K562 (cell line): Measurements from ENCODE around the gene CECR2. TPM values are rescaled to one million over a fixed set of nuclear protein-coding genes. Genes with fewer than 3 reads are reported as not detected.

Experiments used
- ATAC-seq: fragments of 200-7000 bp; cut with Tn5 transposase; 3 replicates; pipeline ENCODE4 v1.9.1; 2020; ENCODE audit warnings: moderate library complexity
- BruUV-seq: library from RNA; stranded (reverse); fragments of 400-500 nt; replicated peaks from 2 replicates; lab custom pipeline; 2021; lab: Mats Ljungman, UMichigan
- CTCF ChIA-PET: fragments of 300-600 bp; formaldehyde crosslinking; extraction: SDS; loops from one replicate; lab custom pipeline; 2021; ENCODE audit warnings: low intra/inter-chr PET ratio; lab: Yijun Ruan, JAX
- POLR2A ChIA-PET: fragments of 300-600, 350-650 bp; sonication (Branson Sonifier 250); formaldehyde crosslinking; extraction: SDS; loops from one replicate; lab custom pipeline; 2021; ENCODE audit warnings: antibody characterized with exemption, inconsistent platforms; lab: Yijun Ruan, JAX
- DNase-seq, 4 experiments: peaks; one replicate each; pipeline versions ENCODE4 v3.0.0 to v3.0.0-alpha.2; 2011 to 2018; ENCODE audit warnings: low spot score in 3 of 4, mixed read lengths in 3 of 4; ENCODE audit errors: extremely low read depth in 1 of 4
- FAIRE-seq: peaks from 2 replicates; lab custom pipeline; 2011; peaks lifted over from hg19 to GRCh38; lab: Jason Lieb, UNC
- H2AFZ ChIP-seq: 2 replicates; pipeline ENCODE4 v1.6.0; 2011; ENCODE audit warnings: low read depth, low read length, control low read depth, inconsistent platforms
- H3K27ac ChIP-seq: fragments of 200-600 bp; 3 replicates; pipeline ENCODE4 v1.8.0; 2011; ENCODE audit warnings: low read depth, mild to moderate bottlenecking, control low read depth, inconsistent platforms, low read length, moderate library complexity, mixed read lengths; ENCODE audit errors: extremely low read depth
- H3K27me3 ChIP-seq, 2 experiments: fragments of 300-600 bp in 1 of 2; 2 replicates in 1 of 2; 3 replicates in 1 of 2; pipeline versions ENCODE4 v1.6.0 to v1.8.0; 2011; ENCODE audit warnings: inconsistent platforms in 2 of 2, low read length in 2 of 2, mild to moderate bottlenecking in 1 of 2, mixed read lengths in 1 of 2, moderate library complexity in 1 of 2; ENCODE audit not compliant: control insufficient read depth in 2 of 2, insufficient read depth in 2 of 2
- H3K36me3 ChIP-seq: fragments of 300-600 bp; 3 replicates; pipeline ENCODE4 v1.8.0; 2011; ENCODE audit warnings: mild to moderate bottlenecking, low read length, inconsistent platforms; ENCODE audit not compliant: control insufficient read depth, insufficient read depth
- H3K4me1 ChIP-seq, 2 experiments: fragments of 200-600 bp in 1 of 2; replicated peaks in 1 of 2; 2 replicates in 1 of 2; 3 replicates in 1 of 2; pipeline versions ENCODE4 v1.5.1 to v1.8.0; 2011; ENCODE audit warnings: inconsistent platforms in 2 of 2, low read length in 2 of 2, mild to moderate bottlenecking in 1 of 2, mixed read lengths in 1 of 2, moderate library complexity in 1 of 2; ENCODE audit not compliant: control insufficient read depth in 2 of 2, insufficient read depth in 2 of 2
- H3K4me2 ChIP-seq: 2 replicates; pipeline ENCODE4 v1.6.1; 2011; ENCODE audit warnings: low read length, control low read depth, inconsistent platforms, mixed read lengths; ENCODE audit not compliant: insufficient read depth
- H3K4me3 ChIP-seq: fragments of 200-600 bp; sonication (generic), shearing (Covaris generic); 2 replicates; pipeline ENCODE4 v1.5.1; 2016; ENCODE audit warnings: control low read depth, inconsistent platforms
- H3K79me2 ChIP-seq: fragments of 200-600 bp; 3 replicates; pipeline ENCODE4 v1.8.0; 2011; ENCODE audit warnings: low read length, inconsistent platforms; ENCODE audit not compliant: control insufficient read depth, insufficient read depth
- H3K9ac ChIP-seq, 2 experiments: 2 replicates each; pipeline versions ENCODE4 v1.6.0 to v1.6.1; 2011; ENCODE audit warnings: low read depth in 2 of 2, low read length in 2 of 2, control low read depth in 1 of 2, inconsistent platforms in 1 of 2, mild to moderate bottlenecking in 1 of 2, mixed read lengths in 1 of 2; ENCODE audit not compliant: insufficient read depth in 1 of 2
- H3K9me1 ChIP-seq: one replicate; pipeline ENCODE4 v1.6.0; 2011; ENCODE audit warnings: inconsistent platforms, mild to moderate bottlenecking, low read length, moderate library complexity; ENCODE audit not compliant: control insufficient read depth, insufficient read depth
- H3K9me3 ChIP-seq: replicated peaks from 2 replicates; pipeline ENCODE4 v1.5.1; 2011; ENCODE audit warnings: low read depth, low read length, inconsistent platforms; ENCODE audit not compliant: control insufficient read depth, insufficient read depth
- H4K20me1 ChIP-seq: replicated peaks from 2 replicates; pipeline ENCODE4 v1.6.1; 2011; ENCODE audit warnings: low read length, inconsistent platforms, mixed read lengths; ENCODE audit not compliant: control insufficient read depth, insufficient read depth
- ATF7 ChIP-seq: fragments of 450-650 bp; IDR thresholded peaks from 2 replicates; pipeline ENCODE4 v1.7.1; 2014; ENCODE audit warnings: mild to moderate bottlenecking, moderate library complexity
- BHLHE40 ChIP-seq: IDR thresholded peaks from 2 replicates; pipeline ENCODE4 v1.6.1; 2011; ENCODE audit warnings: low read length, improper control_type of control experiment
- JUN ChIP-seq, 2 experiments: sonication (generic) in 1 of 2; formaldehyde crosslinking in 1 of 2; IDR thresholded peaks; 2 replicates each; pipeline versions ENCODE4 v1.6.1 to v1.8.0; 2012 to 2022; ENCODE audit warnings: borderline replicate concordance in 2 of 2, mild to moderate bottlenecking in 2 of 2, improper control_type of control experiment in 1 of 2, low read depth in 1 of 2, low read length in 1 of 2, missing genetic modification reagents in 1 of 2
- NEUROD1 ChIP-seq: fragments of 150-350 bp; IDR thresholded peaks from 2 replicates; pipeline ENCODE4 v1.6.1; 2014; ENCODE audit warnings: borderline replicate concordance, low read length, low read depth; ENCODE audit not compliant: partially characterized antibody
- NRF1 ChIP-seq, 2 experiments: fragments of 450-650 bp; IDR thresholded peaks in 1 of 2; conservative IDR thresholded peaks in 1 of 2; 2 replicates each; pipeline ENCODE4 v1.6.1; 2014; ENCODE audit warnings: mild to moderate bottlenecking in 2 of 2
- SLC30A9 ChIP-seq: fragments of 250-450 bp; sonication (Bioruptor Pico); IDR thresholded peaks from 2 replicates; pipeline ENCODE4 v1.8.0; 2022; ENCODE audit warnings: mild to moderate bottlenecking, moderate library complexity
- SMARCC2 ChIP-seq: fragments of 450-650 bp; IDR thresholded peaks from 2 replicates; pipeline ENCODE4 v1.6.1; 2017; ENCODE audit warnings: antibody characterized with exemption, moderate library complexity, mild to moderate bottlenecking, low read depth
- ZNF12 ChIP-seq: sonication (generic); formaldehyde crosslinking; IDR thresholded peaks from 2 replicates; pipeline ENCODE4 v1.4.0; 2020; ENCODE audit warnings: mild to moderate bottlenecking, missing genetic modification reagents
- ZSCAN29 ChIP-seq: fragments of 450-650 bp; IDR thresholded peaks from 2 replicates; pipeline ENCODE4 v1.6.1; 2017
- WGBS: fragments of 100-300 bp; shearing (Covaris generic); methylation state at CpG from one replicate; pipeline ENCODE4 v1.1.6; 2016; ENCODE audit warnings: low coverage, mixed read lengths; ENCODE audit not compliant: insufficient coverage; ENCODE audit errors: missing lambda C conversion rate; 5-methylcytosine and 5-hydroxymethylcytosine counted together
- in situ Hi-C: fragments of 300-500 bp; cut with MboI; formaldehyde crosslinking; loops from 4 replicates; pipeline ENCODE4 v1.15.0; 2018; ENCODE audit warnings: inconsistent platforms, mixed read lengths
- intact Hi-C: fragments of 100-400 bp; cut with micrococcal nuclease; formaldehyde crosslinking; loops from 2 replicates; pipeline ENCODE4 v1.14.2; 2022
- polyA plus RNA-seq, 8 experiments: library from polyadenylated mRNA; depleted of rRNA in 4 of 8; stranded (reverse) in 5 of 8; unstranded in 3 of 8; fragments of >200 nt; fragmentation: Nextera tagmentation in 2 of 8; fragmentation: Illumina TruSeq in 1 of 8; extraction: Ambion mirVana in 2 of 8; extraction: Trizol in 1 of 8; gene quantifications; 2 replicates each; pipeline versions ENCODE4 v1.2.1 to v1.2.3, GENCODE V29; 2011 to 2014; ENCODE audit warnings: inconsistent platforms in 1 of 8, missing spikeins in 1 of 8
- total RNA-seq, 7 experiments: library from RNA; depleted of rRNA in 6 of 7; stranded (reverse); fragments of >200 nt in 6 of 7; fragmentation: Illumina TruSeq in 2 of 7; extraction: Trizol in 2 of 7; gene quantifications; 2 replicates each; pipeline versions ENCODE4 v1.2.1 to v1.2.3, GENCODE V29; 2011 to 2021; ENCODE audit warnings: low replicate concordance in 1 of 7
- TF ChIP-seq, protein P1 (sequence below): sonication (generic); formaldehyde crosslinking; IDR thresholded peaks from 2 replicates; pipeline ENCODE4 v1.8.1; 2023; ENCODE audit warnings: mild to moderate bottlenecking, missing genetic modification reagents, moderate library complexity
- TF ChIP-seq, protein P2 (sequence below): fragments of 250-450 bp; sonication (Bioruptor Pico); IDR thresholded peaks from 2 replicates; pipeline ENCODE4 v1.8.0; 2022; ENCODE audit warnings: inconsistent platforms
- TF ChIP-seq, protein P3 (sequence below): fragments of 250-450 bp; sonication (Bioruptor Pico); IDR thresholded peaks from 2 replicates; pipeline ENCODE4 v1.4.0; 2020; ENCODE audit warnings: mild to moderate bottlenecking, moderate library complexity

Gene CECR2
- total and polyA plus RNA-seq, 9 of the 15 experiments (the other 6 are each of a cell fraction or from before 2014, with no cell fraction given): 0.01 to 1.00 (median 0.27) TPM

DNA sequence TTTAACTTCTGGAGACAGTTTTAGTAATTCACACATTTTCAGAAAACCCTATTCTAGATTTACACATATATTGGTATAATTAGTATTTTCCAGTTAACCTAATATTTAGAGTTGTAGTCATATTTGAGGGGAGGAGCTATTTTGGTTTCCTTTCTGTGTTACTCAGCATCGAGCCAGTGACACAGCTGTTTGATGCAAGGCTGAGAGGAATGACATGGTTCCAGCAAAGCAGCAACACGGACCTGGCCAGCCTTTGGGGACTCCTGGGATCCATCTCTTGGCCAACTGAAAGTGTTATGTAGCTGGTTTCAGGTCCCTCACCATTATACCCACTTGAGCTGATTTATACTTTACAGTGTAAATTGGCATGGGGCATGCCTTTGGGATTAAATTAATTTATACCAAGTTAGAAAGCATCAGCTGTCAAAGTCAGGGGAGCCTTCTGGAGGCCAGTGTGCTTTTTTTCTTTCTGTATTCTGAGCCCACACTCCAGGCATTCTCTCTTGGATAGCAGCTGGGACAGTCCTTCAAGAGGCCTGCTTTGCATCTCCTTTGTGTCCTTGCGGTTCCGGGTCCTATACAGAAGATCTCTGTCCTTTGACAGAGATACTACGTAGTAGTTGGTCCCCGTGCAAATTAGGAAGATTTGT lies 102.8 kb downstream of the CECR2 start:
- DNase-seq (no peak), FAIRE-seq (no peak), ATAC-seq (no peak)
- Histone ChIP-seq H3K4me3 (no peak overlapping the region), H3K4me1 (no peaks in the 10 kb centered on the region), H4K20me1 (no peaks in the 10 kb centered on the region; the same call in 1 of the 2 replicates), H3K9ac (no peak overlapping the region), H3K79me2 (no peaks in the 10 kb centered on the region), H2AFZ (no peak overlapping the region), H3K4me2 (no peak overlapping the region), H3K9me3 (no peaks in the 10 kb centered on the region), H3K27me3 (peaks cover 22 to 43% of the 10 kb centered on the region in 2 experiments), H3K27ac (no peak overlapping the region), H3K9me1 (no peaks in the 10 kb centered on the region), H3K36me3 (no peaks in the 10 kb centered on the region)
- BruUV-seq: no TSS peak
- WGBS: 2% methylated on average over 6 of the region's 6 CpGs
- no peak for TF ChIP-seq NRF1 (conservative IDR thresholded peaks at IDR 0.05 in 1 of 2, IDR thresholded peaks at IDR 0.05 in 1 of 2)
- TF ChIP-seq JUN (IDR thresholded peaks at IDR 0.05; ENCODE audit: borderline replicate concordance, low read depth, low read length): no peak
- no peak for TF ChIP-seq JUN (CRISPR knock-in tag; IDR thresholded peaks at IDR 0.05; ENCODE audit: borderline replicate concordance)
- TF ChIP-seq, protein P1, sequence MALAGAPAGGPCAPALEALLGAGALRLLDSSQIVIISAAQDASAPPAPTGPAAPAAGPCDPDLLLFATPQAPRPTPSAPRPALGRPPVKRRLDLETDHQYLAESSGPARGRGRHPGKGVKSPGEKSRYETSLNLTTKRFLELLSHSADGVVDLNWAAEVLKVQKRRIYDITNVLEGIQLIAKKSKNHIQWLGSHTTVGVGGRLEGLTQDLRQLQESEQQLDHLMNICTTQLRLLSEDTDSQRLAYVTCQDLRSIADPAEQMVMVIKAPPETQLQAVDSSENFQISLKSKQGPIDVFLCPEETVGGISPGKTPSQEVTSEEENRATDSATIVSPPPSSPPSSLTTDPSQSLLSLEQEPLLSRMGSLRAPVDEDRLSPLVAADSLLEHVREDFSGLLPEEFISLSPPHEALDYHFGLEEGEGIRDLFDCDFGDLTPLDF (CRISPR knock-in tag): no peak
- TF ChIP-seq BHLHE40: no peak
- no peak for TF ChIP-seq ZNF12 (CRISPR knock-in tag)
- TF ChIP-seq, protein P2, sequence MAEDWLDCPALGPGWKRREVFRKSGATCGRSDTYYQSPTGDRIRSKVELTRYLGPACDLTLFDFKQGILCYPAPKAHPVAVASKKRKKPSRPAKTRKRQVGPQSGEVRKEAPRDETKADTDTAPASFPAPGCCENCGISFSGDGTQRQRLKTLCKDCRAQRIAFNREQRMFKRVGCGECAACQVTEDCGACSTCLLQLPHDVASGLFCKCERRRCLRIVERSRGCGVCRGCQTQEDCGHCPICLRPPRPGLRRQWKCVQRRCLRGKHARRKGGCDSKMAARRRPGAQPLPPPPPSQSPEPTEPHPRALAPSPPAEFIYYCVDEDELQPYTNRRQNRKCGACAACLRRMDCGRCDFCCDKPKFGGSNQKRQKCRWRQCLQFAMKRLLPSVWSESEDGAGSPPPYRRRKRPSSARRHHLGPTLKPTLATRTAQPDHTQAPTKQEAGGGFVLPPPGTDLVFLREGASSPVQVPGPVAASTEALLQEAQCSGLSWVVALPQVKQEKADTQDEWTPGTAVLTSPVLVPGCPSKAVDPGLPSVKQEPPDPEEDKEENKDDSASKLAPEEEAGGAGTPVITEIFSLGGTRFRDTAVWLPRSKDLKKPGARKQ: no peak
- TF ChIP-seq, protein P3, sequence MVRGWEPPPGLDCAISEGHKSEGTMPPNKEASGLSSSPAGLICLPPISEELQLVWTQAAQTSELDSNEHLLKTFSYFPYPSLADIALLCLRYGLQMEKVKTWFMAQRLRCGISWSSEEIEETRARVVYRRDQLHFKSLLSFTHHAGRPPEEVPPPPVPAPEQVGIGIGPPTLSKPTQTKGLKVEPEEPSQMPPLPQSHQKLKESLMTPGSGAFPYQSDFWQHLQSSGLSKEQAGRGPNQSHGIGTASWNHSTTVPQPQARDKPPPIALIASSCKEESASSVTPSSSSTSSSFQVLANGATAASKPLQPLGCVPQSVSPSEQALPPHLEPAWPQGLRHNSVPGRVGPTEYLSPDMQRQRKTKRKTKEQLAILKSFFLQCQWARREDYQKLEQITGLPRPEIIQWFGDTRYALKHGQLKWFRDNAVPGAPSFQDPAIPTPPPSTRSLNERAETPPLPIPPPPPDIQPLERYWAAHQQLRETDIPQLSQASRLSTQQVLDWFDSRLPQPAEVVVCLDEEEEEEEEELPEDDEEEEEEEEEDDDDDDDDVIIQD (CRISPR knock-in tag): no peak
- no peak for TF ChIP-seq SLC30A9 (CRISPR knock-in tag)
- no peak for TF ChIP-seq ZSCAN29
- no peak for TF ChIP-seq NEUROD1
- no peak for TF ChIP-seq SMARCC2
- no peak for TF ChIP-seq ATF7
- in situ Hi-C loops (no loop called here), intact Hi-C loops (no loop called here)
- POLR2A ChIA-PET: no interaction called here
- CTCF ChIA-PET: no interaction called here
